Caco-2 (cell line): ENCODE results near the gene GREM2. TPM values are rescaled to one million over a fixed set of nuclear protein-coding genes. Genes with fewer than 3 reads are reported as not detected.

Source experiments
- BruUV-seq: library from RNA; stranded (reverse); fragments of 400-500 nt; replicated peaks from 2 replicates; lab custom pipeline; 2021; lab: Mats Ljungman, UMichigan
- CTCF ChIA-PET: fragments of 300-600 bp; sonication (Branson Sonifier 250); formaldehyde crosslinking; loops from one replicate; lab custom pipeline; 2022; ENCODE audit warnings: antibody characterized with exemption; lab: Charles Lee
- POLR2A ChIA-PET: fragments of 300-600 bp; sonication (Branson Sonifier 250); formaldehyde crosslinking; loops from one replicate; lab custom pipeline; 2022; ENCODE audit warnings: antibody characterized with exemption; lab: Charles Lee
- DNase-seq, 2 experiments: peaks; one replicate each; pipeline versions ENCODE4 v3.0.0 to v3.0.0-alpha.2; 2020 to 2022
- H3K27me3 ChIP-seq: replicated peaks from 2 replicates; pipeline ENCODE4 v1.6.0; 2011; ENCODE audit warnings: low read length; ENCODE audit not compliant: control insufficient read depth, insufficient read depth
- H3K36me3 ChIP-seq: 2 replicates; pipeline ENCODE4 v1.5.1; 2011; ENCODE audit warnings: low read length; ENCODE audit not compliant: control insufficient read depth, insufficient read depth
- H3K4me1 ChIP-seq: fragments of 250-450 bp; sonication (Bioruptor Pico); 2 replicates; pipeline ENCODE4 v1.5.1; 2020; ENCODE audit warnings: mild to moderate bottlenecking
- H3K4me3 ChIP-seq: 2 replicates; pipeline ENCODE4 v1.5.1; 2011; ENCODE audit warnings: low read depth, mild to moderate bottlenecking, control low read depth, low read length
- H3K9me3 ChIP-seq: fragments of 250-450 bp; sonication (Bioruptor Pico); 2 replicates; pipeline ENCODE4 v1.5.1; 2020; ENCODE audit warnings: mild to moderate bottlenecking, moderate library complexity
- H3K27ac Mint-ChIP-seq: one replicate; pipeline ENCODE4 v1.8.0; 2022; ENCODE audit warnings: mixed read lengths; ENCODE audit not compliant: unreplicated experiment
- H3K27me3 Mint-ChIP-seq: one replicate; pipeline ENCODE4 v1.8.0; 2022; ENCODE audit warnings: mixed read lengths; ENCODE audit not compliant: insufficient read depth, unreplicated experiment
- H3K36me3 Mint-ChIP-seq: one replicate; pipeline ENCODE4 v1.8.0; 2022; ENCODE audit warnings: mild to moderate bottlenecking, mixed read lengths; ENCODE audit not compliant: insufficient read depth, unreplicated experiment
- H3K4me1 Mint-ChIP-seq: one replicate; pipeline ENCODE4 v1.8.0; 2022; ENCODE audit warnings: low read depth, mixed read lengths; ENCODE audit not compliant: unreplicated experiment
- H3K4me3 Mint-ChIP-seq: one replicate; pipeline ENCODE4 v1.8.0; 2022; ENCODE audit warnings: mild to moderate bottlenecking, moderate library complexity, mixed read lengths; ENCODE audit not compliant: unreplicated experiment
- H3K9me3 Mint-ChIP-seq: one replicate; pipeline ENCODE4 v1.8.0; 2022; ENCODE audit warnings: mixed read lengths; ENCODE audit not compliant: unreplicated experiment
- CTCF ChIP-seq, 2 experiments: fragments of 200-600 bp in 1 of 2; IDR thresholded peaks; 1 replicate in 1 of 2; 2 replicates in 1 of 2; pipeline versions ENCODE4 v1.5.1 to v1.8.0; 2011 to 2022; ENCODE audit warnings: antibody characterized with exemption in 1 of 2, control low read depth in 1 of 2, inconsistent platforms in 1 of 2, low read depth in 1 of 2, low read length in 1 of 2, mild to moderate bottlenecking in 1 of 2, moderate library complexity in 1 of 2; ENCODE audit not compliant: insufficient read depth in 1 of 2, severe bottlenecking in 1 of 2, unreplicated experiment in 1 of 2
- intact Hi-C: fragments of 100-400 bp; cut with micrococcal nuclease; formaldehyde crosslinking; loops from one replicate; pipeline ENCODE4 v1.10.0; 2022; ENCODE audit not compliant: unreplicated experiment
- total RNA-seq: library from RNA; stranded (reverse); gene quantifications from 2 replicates; pipeline ENCODE4 v1.2.3, GENCODE V29; 2022

GREM2 gene
- total RNA-seq, 1 experiment from 2014 or later, result 0.36 TPM

- Mint-ChIP-seq H3K4me3 (no peak overlapping the region), H3K36me3 (no peaks in the 10 kb centered on the region), H3K9me3 (peaks cover 21% of the 10 kb centered on the region), H3K27ac (peak overlapping the region; percentile 73), H3K4me1 (peaks cover 29% of the 10 kb centered on the region), H3K27me3 (no peaks in the 10 kb centered on the region)
- H3K9me3 ChIP-seq, result no peaks in the 10 kb centered on the region
- no peaks in the 10 kb centered on the region for H3K27me3 ChIP-seq
- no peak overlapping the region for H3K4me3 ChIP-seq
- no TSS peak for BruUV-seq
- ChIA-PET POLR2A (no interaction called here), CTCF (no interaction called here)
- no peaks in the 10 kb centered on the region for H3K36me3 ChIP-seq
- peaks cover 11% of the 10 kb centered on the region; the same call in 1 of the 2 replicates for H3K4me1 ChIP-seq
- TF ChIP-seq CTCF (IDR thresholded peaks at IDR 0.05; ENCODE audit: insufficient read depth in 1 of 2, low read depth in 1 of 2, low read length in 1 of 2, severe bottlenecking in 1 of 2, unreplicated experiment in 1 of 2), result no peak
- intact Hi-C loops, result no loop called here
- DNase-seq, result no peak
Observed at GRCh38 chr1:240491156-240491555, 120.8 kb downstream of the GREM2 start.

GRCh38 chr1:240487493-240487892, 124.5 kb downstream of the GREM2 start:
- DNase-seq, result no peak
- Histone ChIP-seq H3K4me1 (peaks cover 11% of the 10 kb centered on the region; the same call in 1 of the 2 replicates), H3K27me3 (no peaks in the 10 kb centered on the region), H3K36me3 (no peaks in the 10 kb centered on the region), H3K9me3 (no peaks in the 10 kb centered on the region), H3K4me3 (no peak overlapping the region)
- intact Hi-C loops, result no loop called here
- BruUV-seq, result no TSS peak
- H3K27ac Mint-ChIP-seq, result no peak overlapping the region
- no peaks in the 10 kb centered on the region for H3K27me3 Mint-ChIP-seq
- H3K36me3 Mint-ChIP-seq, result no peaks in the 10 kb centered on the region
- ChIA-PET POLR2A (no interaction called here), CTCF (no interaction called here)
- H3K9me3 Mint-ChIP-seq, result peaks cover 18% of the 10 kb centered on the region
- peaks cover 47% of the 10 kb centered on the region for H3K4me1 Mint-ChIP-seq
- no peak for TF ChIP-seq CTCF (IDR thresholded peaks at IDR 0.05; ENCODE audit: insufficient read depth in 1 of 2, low read depth in 1 of 2, low read length in 1 of 2, severe bottlenecking in 1 of 2, unreplicated experiment in 1 of 2)
- H3K4me3 Mint-ChIP-seq, result no peak overlapping the region

- no peaks in the 10 kb centered on the region for H3K36me3 ChIP-seq
- Mint-ChIP-seq H3K27ac (no peak overlapping the region), H3K27me3 (no peaks in the 10 kb centered on the region), H3K9me3 (peaks cover 11% of the 10 kb centered on the region), H3K4me1 (peaks cover 40% of the 10 kb centered on the region), H3K36me3 (no peaks in the 10 kb centered on the region), H3K4me3 (no peak overlapping the region)
- no TSS peak for BruUV-seq
- no peak overlapping the region for H3K4me3 ChIP-seq
- TF ChIP-seq CTCF (IDR thresholded peaks at IDR 0.05; ENCODE audit: insufficient read depth in 1 of 2, low read depth in 1 of 2, low read length in 1 of 2, severe bottlenecking in 1 of 2, unreplicated experiment in 1 of 2), result no peak
- H3K27me3 ChIP-seq, result no peaks in the 10 kb centered on the region
- H3K9me3 ChIP-seq, result no peaks in the 10 kb centered on the region
- peaks cover 9% of the 10 kb centered on the region; the same call in 1 of the 2 replicates for H3K4me1 ChIP-seq
- POLR2A ChIA-PET, result no interaction called here
- intact Hi-C loops, result no loop called here
- CTCF ChIA-PET, result no interaction called here
- DNase-seq, result no peak
Observed at GRCh38 chr1:240486611-240487010, 125.3 kb downstream of the GREM2 start.
